Measurements from ENCODE around the gene TUBB4A. TPM values are rescaled to one million over a fixed set of nuclear protein-coding genes. Genes with fewer than 3 reads are reported as not detected.

The TUBB4A gene
- total RNA-seq, 1 experiment from 2014 or later, result 20.3 TPM

DNA sequence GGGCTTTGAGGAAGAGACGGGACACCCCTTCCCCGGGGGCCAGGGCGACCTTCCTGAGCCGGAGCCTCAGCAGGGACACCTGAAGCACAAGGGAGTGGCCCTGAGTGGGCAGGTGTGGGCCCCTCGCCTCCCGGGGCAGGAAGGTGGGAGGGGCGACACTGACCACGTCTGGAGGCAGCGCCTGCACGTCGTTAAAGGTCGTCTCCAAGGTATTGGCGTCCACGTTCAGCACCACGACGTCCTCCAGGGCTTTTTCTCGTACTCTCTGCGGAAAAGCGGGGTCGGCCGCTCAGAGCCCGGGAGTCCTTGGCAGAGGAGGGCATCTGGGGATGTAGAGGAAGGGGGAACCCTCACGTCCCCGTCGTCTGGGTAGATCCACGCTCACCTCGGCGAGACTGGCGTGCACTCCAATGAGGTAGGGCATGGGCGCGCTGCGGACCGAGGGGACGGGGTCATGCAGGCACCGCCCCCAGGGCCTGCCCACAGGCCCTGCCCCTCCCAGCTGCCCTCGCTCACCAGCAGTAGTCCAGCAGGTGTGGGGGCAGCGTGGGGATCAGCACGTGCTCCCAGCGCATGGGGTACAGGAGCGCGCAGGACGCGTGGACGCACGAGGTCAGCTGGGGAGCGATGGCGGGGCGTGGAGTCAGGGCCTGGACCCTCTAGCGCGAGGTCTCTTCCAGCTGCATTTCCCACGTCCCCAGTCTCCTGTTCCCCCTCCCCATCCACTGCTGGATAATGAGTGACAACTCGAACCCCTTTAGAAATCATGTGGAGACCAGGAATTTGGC lies 26.6 kb downstream of the TUBB4A start:
- Histone ChIP-seq H3K9me3 (ENCODE audit: control insufficient read depth, low read depth, low read length) (no peaks in the 10 kb centered on the region), H3K79me2 (ENCODE audit: insufficient read depth, low read length) (no peaks in the 10 kb centered on the region), H3K18ac (ENCODE audit: insufficient read length, low read depth, low read length) (no peak overlapping the region), H3K27me3 (ENCODE audit: insufficient read depth, low read length) (no peaks in the 10 kb centered on the region; the same call in 1 of the 2 replicates), H2BK12ac (ENCODE audit: insufficient read length, low read depth, low read length) (no peak overlapping the region), H2AK5ac (ENCODE audit: insufficient read length, low read length) (no peak overlapping the region), H2BK120ac (ENCODE audit: low read depth, low read length, poor library complexity, severe bottlenecking) (no peak overlapping the region), H3K27ac (ENCODE audit: insufficient read length, low read depth, low read length) (no peak overlapping the region), H3K14ac (ENCODE audit: insufficient read depth, low read length) (no peak overlapping the region), H4K5ac (ENCODE audit: insufficient read length, low read depth, low read length) (no peak overlapping the region), H3K56ac (ENCODE audit: insufficient read length, low read depth, low read length) (no peak overlapping the region), H3K79me1 (ENCODE audit: insufficient read depth, low read depth, low read length, poor library complexity, severe bottlenecking) (no peaks in the 10 kb centered on the region), H4K8ac (replicated peaks; ENCODE audit: insufficient read length, low read depth, low read length) (no peak overlapping the region), H4K91ac (ENCODE audit: insufficient read length, low read depth, low read length) (no peak overlapping the region), H4K20me1 (ENCODE audit: control insufficient read depth, insufficient read depth, insufficient read length) (no peaks in the 10 kb centered on the region), H2BK5ac (ENCODE audit: insufficient read length, low read length) (no peak overlapping the region), H3K9ac (ENCODE audit: extremely low read depth, insufficient read length, low read length) (no peak overlapping the region), H3T11ph (ENCODE audit: low read length) (no peak overlapping the region), H3K23me2 (ENCODE audit: insufficient read length, low read depth, low read length, poor library complexity, severe bottlenecking) (peaks cover 13% of the 10 kb centered on the region), H3K4me1 (ENCODE audit: insufficient read depth, low read length) (no peaks in the 10 kb centered on the region), H2AFZ (ENCODE audit: low read length) (no peak overlapping the region), H3K4me2 (ENCODE audit: insufficient read depth, insufficient read length, low read length) (peak overlapping the region; percentile 46), H2BK20ac (ENCODE audit: low read depth, low read length, poor library complexity, severe bottlenecking) (no peak overlapping the region), H3K23ac (ENCODE audit: insufficient read length, low read depth, low read length) (no peak overlapping the region), H2BK15ac (ENCODE audit: low read depth, low read length) (no peak overlapping the region), H3K4ac (ENCODE audit: low read depth, low read length) (no peak overlapping the region)
- no CpG with 5 or more reads among the region's 52 CpGs for WGBS (ENCODE audit: extremely low coverage, insufficient read length, low lambda C conversion rate)
- Mint-ChIP-seq H3K36me3 (ENCODE audit: insufficient read depth in 1 of 3, low read depth in 3 of 3) (no peaks in the 10 kb centered on the region; a peak in 1 of 7 replicates), H3K27me3 (ENCODE audit: low read depth) (peaks cover 17% of the 10 kb centered on the region), H3K27ac (no peak overlapping the region), H3K9me3 (no peaks in the 10 kb centered on the region), H3K4me3 (peak overlapping the region; percentile 69 to 88), H3K4me1 (peaks cover 10 to 11% of the 10 kb centered on the region in 2 experiments)
- peak; percentile 77 for DNase-seq
- TF ChIP-seq, protein P1, sequence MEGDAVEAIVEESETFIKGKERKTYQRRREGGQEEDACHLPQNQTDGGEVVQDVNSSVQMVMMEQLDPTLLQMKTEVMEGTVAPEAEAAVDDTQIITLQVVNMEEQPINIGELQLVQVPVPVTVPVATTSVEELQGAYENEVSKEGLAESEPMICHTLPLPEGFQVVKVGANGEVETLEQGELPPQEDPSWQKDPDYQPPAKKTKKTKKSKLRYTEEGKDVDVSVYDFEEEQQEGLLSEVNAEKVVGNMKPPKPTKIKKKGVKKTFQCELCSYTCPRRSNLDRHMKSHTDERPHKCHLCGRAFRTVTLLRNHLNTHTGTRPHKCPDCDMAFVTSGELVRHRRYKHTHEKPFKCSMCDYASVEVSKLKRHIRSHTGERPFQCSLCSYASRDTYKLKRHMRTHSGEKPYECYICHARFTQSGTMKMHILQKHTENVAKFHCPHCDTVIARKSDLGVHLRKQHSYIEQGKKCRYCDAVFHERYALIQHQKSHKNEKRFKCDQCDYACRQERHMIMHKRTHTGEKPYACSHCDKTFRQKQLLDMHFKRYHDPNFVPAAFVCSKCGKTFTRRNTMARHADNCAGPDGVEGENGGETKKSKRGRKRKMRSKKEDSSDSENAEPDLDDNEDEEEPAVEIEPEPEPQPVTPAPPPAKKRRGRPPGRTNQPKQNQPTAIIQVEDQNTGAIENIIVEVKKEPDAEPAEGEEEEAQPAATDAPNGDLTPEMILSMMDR (conservative IDR thresholded peaks at IDR 0.05), result no peak

All from H9 (cell line).